Measurements from ENCODE around the gene OMD.

DNA sequence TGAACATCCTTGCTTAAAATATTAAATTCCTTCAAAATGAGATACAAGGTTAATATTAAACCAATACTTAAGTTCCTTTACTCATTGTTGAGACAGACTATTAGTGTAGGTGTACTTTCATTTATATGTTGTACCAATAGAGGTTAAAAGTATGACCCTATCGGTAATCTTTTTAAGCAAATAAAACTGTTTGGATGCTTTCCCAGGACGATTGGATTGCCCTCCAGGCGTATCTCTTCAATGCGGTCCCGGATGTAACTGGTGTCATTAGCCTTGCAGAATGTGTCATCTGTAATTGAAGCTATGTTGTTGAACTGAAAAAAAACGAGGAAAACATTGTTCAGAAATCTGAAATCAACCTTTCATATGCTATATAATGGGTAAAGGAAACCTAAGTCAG is 38.8 kb downstream of the OMD start:
- TF ChIP-seq RFX5 (IDR thresholded peaks at IDR 0.05; ENCODE audit: low read depth, low read length), result no peak
- no peak for TF ChIP-seq ZSCAN32 (CRISPR knock-in tag; IDR thresholded peaks at IDR 0.05)
- no peak for TF ChIP-seq SRSF9 (IDR thresholded peaks at IDR 0.05; ENCODE audit: borderline replicate concordance, low read depth, low read length)
- TF ChIP-seq SRF (CRISPR knock-in tag; IDR thresholded peaks at IDR 0.05), result no peak
- TF ChIP-seq SREBF2 (CRISPR knock-in tag; IDR thresholded peaks at IDR 0.05), result no peak
- no peak for TF ChIP-seq NR1H2 (CRISPR knock-in tag; IDR thresholded peaks at IDR 0.05)
- TF ChIP-seq, protein P1, sequence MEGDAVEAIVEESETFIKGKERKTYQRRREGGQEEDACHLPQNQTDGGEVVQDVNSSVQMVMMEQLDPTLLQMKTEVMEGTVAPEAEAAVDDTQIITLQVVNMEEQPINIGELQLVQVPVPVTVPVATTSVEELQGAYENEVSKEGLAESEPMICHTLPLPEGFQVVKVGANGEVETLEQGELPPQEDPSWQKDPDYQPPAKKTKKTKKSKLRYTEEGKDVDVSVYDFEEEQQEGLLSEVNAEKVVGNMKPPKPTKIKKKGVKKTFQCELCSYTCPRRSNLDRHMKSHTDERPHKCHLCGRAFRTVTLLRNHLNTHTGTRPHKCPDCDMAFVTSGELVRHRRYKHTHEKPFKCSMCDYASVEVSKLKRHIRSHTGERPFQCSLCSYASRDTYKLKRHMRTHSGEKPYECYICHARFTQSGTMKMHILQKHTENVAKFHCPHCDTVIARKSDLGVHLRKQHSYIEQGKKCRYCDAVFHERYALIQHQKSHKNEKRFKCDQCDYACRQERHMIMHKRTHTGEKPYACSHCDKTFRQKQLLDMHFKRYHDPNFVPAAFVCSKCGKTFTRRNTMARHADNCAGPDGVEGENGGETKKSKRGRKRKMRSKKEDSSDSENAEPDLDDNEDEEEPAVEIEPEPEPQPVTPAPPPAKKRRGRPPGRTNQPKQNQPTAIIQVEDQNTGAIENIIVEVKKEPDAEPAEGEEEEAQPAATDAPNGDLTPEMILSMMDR (IDR thresholded peaks at IDR 0.05 in 2 of 3, conservative IDR thresholded peaks at IDR 0.05 in 1 of 3; ENCODE audit: insufficient read depth in 2 of 3, low read depth in 1 of 3, low read length in 3 of 3), result no peak
